ENCODE results near the gene PAPOLA.

DNA sequence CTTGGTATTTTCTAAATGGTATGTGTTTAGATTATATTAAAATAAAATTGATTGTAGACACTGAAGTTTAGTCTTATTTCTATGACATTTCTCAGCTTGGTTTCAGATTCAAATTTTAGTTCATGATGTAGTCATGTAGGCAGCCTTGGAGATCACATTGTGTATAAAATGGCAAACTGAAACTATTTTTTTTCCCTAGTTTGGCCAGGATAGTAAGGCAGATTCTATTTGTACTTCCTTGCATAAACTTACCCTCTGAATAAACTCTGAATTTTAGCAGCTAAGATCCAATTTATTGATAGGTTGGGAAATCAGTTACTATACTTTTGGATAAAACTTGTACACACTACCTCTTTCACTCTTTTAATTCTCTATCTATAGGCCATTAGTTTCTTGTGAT, 30.4 kb downstream of the PAPOLA start:
- TF ChIP-seq, protein P1, sequence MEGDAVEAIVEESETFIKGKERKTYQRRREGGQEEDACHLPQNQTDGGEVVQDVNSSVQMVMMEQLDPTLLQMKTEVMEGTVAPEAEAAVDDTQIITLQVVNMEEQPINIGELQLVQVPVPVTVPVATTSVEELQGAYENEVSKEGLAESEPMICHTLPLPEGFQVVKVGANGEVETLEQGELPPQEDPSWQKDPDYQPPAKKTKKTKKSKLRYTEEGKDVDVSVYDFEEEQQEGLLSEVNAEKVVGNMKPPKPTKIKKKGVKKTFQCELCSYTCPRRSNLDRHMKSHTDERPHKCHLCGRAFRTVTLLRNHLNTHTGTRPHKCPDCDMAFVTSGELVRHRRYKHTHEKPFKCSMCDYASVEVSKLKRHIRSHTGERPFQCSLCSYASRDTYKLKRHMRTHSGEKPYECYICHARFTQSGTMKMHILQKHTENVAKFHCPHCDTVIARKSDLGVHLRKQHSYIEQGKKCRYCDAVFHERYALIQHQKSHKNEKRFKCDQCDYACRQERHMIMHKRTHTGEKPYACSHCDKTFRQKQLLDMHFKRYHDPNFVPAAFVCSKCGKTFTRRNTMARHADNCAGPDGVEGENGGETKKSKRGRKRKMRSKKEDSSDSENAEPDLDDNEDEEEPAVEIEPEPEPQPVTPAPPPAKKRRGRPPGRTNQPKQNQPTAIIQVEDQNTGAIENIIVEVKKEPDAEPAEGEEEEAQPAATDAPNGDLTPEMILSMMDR (IDR thresholded peaks at IDR 0.05 in 2 of 3, conservative IDR thresholded peaks at IDR 0.05 in 1 of 3; ENCODE audit: borderline replicate concordance in 1 of 3, insufficient read depth in 1 of 3, low read depth in 2 of 3, low read length in 2 of 3), result no peak
- TF ChIP-seq POLR2A (IDR thresholded peaks at IDR 0.05; ENCODE audit: borderline replicate concordance, extremely low read depth, insufficient read depth, insufficient read length) (no peak), EZH2 (IDR thresholded peaks at IDR 0.05) (no peak), YY1 (IDR thresholded peaks at IDR 0.05; ENCODE audit: extremely low read depth, insufficient replicate concordance, low read depth, low read length) (no peak), ELF1 (IDR thresholded peaks at IDR 0.05; ENCODE audit: borderline replicate concordance, low read depth) (no peak), POLR2AphosphoS5 (IDR thresholded peaks at IDR 0.05; ENCODE audit: low read depth, low read length) (no peak), EGR1 (IDR thresholded peaks at IDR 0.05; ENCODE audit: low read depth) (no peak)
- TF ChIP-seq, protein P2, sequence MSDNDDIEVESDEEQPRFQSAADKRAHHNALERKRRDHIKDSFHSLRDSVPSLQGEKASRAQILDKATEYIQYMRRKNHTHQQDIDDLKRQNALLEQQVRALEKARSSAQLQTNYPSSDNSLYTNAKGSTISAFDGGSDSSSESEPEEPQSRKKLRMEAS (IDR thresholded peaks at IDR 0.05), result no peak

Data from HCT116 (cell line).